HCT116 (cell line): ENCODE results near the gene FAM50B. TPM values are rescaled to one million over a fixed set of nuclear protein-coding genes. Genes with fewer than 3 reads are reported as not detected.

ENCODE experiments used
- ATAC-seq: fragments of 200-7000 bp; cut with Tn5 transposase; 2 replicates; pipeline ENCODE4 v1.9.1; 2020; ENCODE audit warnings: mild to moderate bottlenecking, moderate library complexity
- BruUV-seq: library from RNA; stranded (reverse); fragments of 400-500 nt; replicated peaks from 2 replicates; lab custom pipeline; 2021; lab: Mats Ljungman, UMichigan
- CTCF ChIA-PET: fragments of 300-600 bp; sonication (Branson Sonifier 250); formaldehyde crosslinking; loops from one replicate; lab custom pipeline; 2021; ENCODE audit warnings: antibody characterized with exemption; lab: Charles Lee
- POLR2A ChIA-PET: fragments of 300-600, 350-600 bp; sonication (Branson Sonifier 250); formaldehyde crosslinking; loops from one replicate; lab custom pipeline; 2021; ENCODE audit warnings: antibody characterized with exemption; lab: Charles Lee
- RAD21 ChIA-PET, 2 experiments: fragments of 300-600 bp; sonication (Branson Sonifier 250); formaldehyde crosslinking; loops; one replicate each; lab custom pipeline; 2023; ENCODE audit warnings: low total read pairs in 2 of 2; ENCODE audit not compliant: uncharacterized antibody in 2 of 2, unreplicated experiment in 2 of 2, low non-redundant PET in 1 of 2; lab: Charles Lee
- DNase-seq: peaks from one replicate; pipeline ENCODE4 v3.0.0-alpha.2; 2010; ENCODE audit warnings: low read depth, low spot score
- H2AFZ ChIP-seq: fragments of 200-600 bp; shearing (Covaris generic), sonication (generic); 2 replicates; pipeline ENCODE4 v1.6.1; 2017; ENCODE audit warnings: low read depth, mixed run types, mixed read lengths, antibody characterized with exemption, low read length; ENCODE audit not compliant: poor library complexity, severe bottlenecking
- H3K27ac ChIP-seq: 2 replicates; pipeline ENCODE4 v1.5.1; 2012; ENCODE audit warnings: low read depth, low read length
- H3K27me3 ChIP-seq: fragments of 200-600 bp; sonication (generic); 2 replicates; pipeline ENCODE4 v1.6.1; 2016; ENCODE audit warnings: mixed run types, low read length, mixed read lengths; ENCODE audit not compliant: insufficient read depth
- H3K36me3 ChIP-seq, 2 experiments: fragments of 200-500 bp in 1 of 2; fragments of 200-600 bp in 1 of 2; sonication (Bioruptor generic) in 1 of 2; sonication (generic) in 1 of 2; 2 replicates each; pipeline versions ENCODE4 v1.5.1 to v1.6.1; 2014 to 2016; ENCODE audit warnings: low read length in 2 of 2, inconsistent platforms in 1 of 2, mixed read lengths in 1 of 2, mixed run types in 1 of 2; ENCODE audit not compliant: insufficient read depth in 2 of 2, control insufficient read depth in 1 of 2
- H3K4me1 ChIP-seq, 2 experiments: fragments of 200-600 bp in 1 of 2; sonication (generic) in 1 of 2; 2 replicates each; pipeline versions ENCODE4 v1.5.1 to v1.6.1; 2012 to 2017; ENCODE audit warnings: low read length in 2 of 2, inconsistent platforms in 1 of 2, mild to moderate bottlenecking in 1 of 2, mixed read lengths in 1 of 2, mixed run types in 1 of 2, moderate library complexity in 1 of 2; ENCODE audit not compliant: insufficient read depth in 2 of 2, control insufficient read depth in 1 of 2
- H3K4me2 ChIP-seq: fragments of 200-600 bp; sonication (generic); 2 replicates; pipeline ENCODE4 v1.6.1; 2017; ENCODE audit warnings: mixed run types, low read length, mixed read lengths
- H3K4me3 ChIP-seq, 2 experiments: fragments of 200-600 bp in 1 of 2; sonication (generic) in 1 of 2; replicated peaks in 1 of 2; 2 replicates each; pipeline ENCODE4 v1.5.1; 2011 to 2016; ENCODE audit warnings: low read length in 2 of 2, control low read depth in 1 of 2, low read depth in 1 of 2, mild to moderate bottlenecking in 1 of 2, mixed read lengths in 1 of 2, mixed run types in 1 of 2
- H3K79me2 ChIP-seq: fragments of 200-600 bp; sonication (generic); 2 replicates; pipeline ENCODE4 v1.6.1; 2017; ENCODE audit warnings: mild to moderate bottlenecking, mixed run types, low read length, moderate library complexity, mixed read lengths; ENCODE audit not compliant: insufficient read depth
- H3K9ac ChIP-seq: fragments of 200-600 bp; sonication (generic); 2 replicates; pipeline ENCODE4 v1.6.1; 2016; ENCODE audit warnings: low read length, mixed read lengths
- H3K9me2 ChIP-seq: fragments of 200-600 bp; sonication (generic), shearing (Covaris generic); 2 replicates; pipeline ENCODE4 v1.6.1; 2017; ENCODE audit warnings: mixed run types, mild to moderate bottlenecking, moderate library complexity; ENCODE audit not compliant: insufficient read depth
- H3K9me3 ChIP-seq, 2 experiments: fragments of 200-500 bp in 1 of 2; fragments of 200-600 bp in 1 of 2; sonication (Bioruptor generic) in 1 of 2; sonication (generic) in 1 of 2; 2 replicates each; pipeline ENCODE4 v1.6.1; 2014 to 2017; ENCODE audit warnings: low read length in 2 of 2, mixed read lengths in 2 of 2, inconsistent platforms in 1 of 2, low read depth in 1 of 2, mild to moderate bottlenecking in 1 of 2, mixed run types in 1 of 2, moderate library complexity in 1 of 2; ENCODE audit not compliant: control insufficient read depth in 1 of 2, insufficient read depth in 1 of 2
- H4K20me1 ChIP-seq: fragments of 200-600 bp; sonication (generic), shearing (Covaris generic); 2 replicates; pipeline ENCODE4 v1.6.1; 2017; ENCODE audit warnings: mixed run types, mild to moderate bottlenecking, moderate library complexity; ENCODE audit not compliant: insufficient read depth
- CBX3 ChIP-seq: IDR thresholded peaks from 2 replicates; pipeline ENCODE4 v1.6.1; 2012; ENCODE audit warnings: low read depth
- CEBPB ChIP-seq: IDR thresholded peaks from 2 replicates; pipeline ENCODE4 v1.6.1; 2012; ENCODE audit warnings: low read depth
- ELF1 ChIP-seq: IDR thresholded peaks from 2 replicates; pipeline ENCODE4 v1.6.1; 2012; ENCODE audit warnings: low read depth, borderline replicate concordance
- EZH2 ChIP-seq: fragments of 200-600 bp; sonication (generic); IDR thresholded peaks from 2 replicates; pipeline ENCODE4 v1.6.1; 2017; ENCODE audit warnings: antibody characterized with exemption, mixed run types
- EZH2phosphoT487 ChIP-seq: fragments of 200-600 bp; IDR thresholded peaks from 2 replicates; pipeline ENCODE4 v1.6.1; 2018; ENCODE audit warnings: antibody characterized with exemption, borderline replicate concordance
- JUND ChIP-seq: IDR thresholded peaks from 2 replicates; pipeline ENCODE4 v1.6.1; 2012
- POLR2A ChIP-seq: IDR thresholded peaks from 2 replicates; pipeline ENCODE4 v1.7.0; 2011; ENCODE audit warnings: borderline replicate concordance; ENCODE audit not compliant: insufficient read depth, insufficient read length; ENCODE audit errors: extremely low read depth
- POLR2AphosphoS5 ChIP-seq: IDR thresholded peaks from 2 replicates; pipeline ENCODE4 v1.6.1; 2011; ENCODE audit warnings: mild to moderate bottlenecking, low read depth, low read length, moderate library complexity
- RAD21 ChIP-seq: IDR thresholded peaks from 2 replicates; pipeline ENCODE4 v1.6.1; 2012; ENCODE audit warnings: low read depth, mild to moderate bottlenecking
- SIN3A ChIP-seq: IDR thresholded peaks from 2 replicates; pipeline ENCODE4 v1.6.1; 2012; ENCODE audit warnings: low read depth
- SP1 ChIP-seq: IDR thresholded peaks from 2 replicates; pipeline ENCODE4 v1.6.1; 2012; ENCODE audit warnings: low read depth
- SRF ChIP-seq: IDR thresholded peaks from 2 replicates; pipeline ENCODE4 v1.6.1; 2012; ENCODE audit warnings: low read depth
- TCF7L2 ChIP-seq: IDR thresholded peaks from 2 replicates; pipeline ENCODE4 v1.7.0; 2011; ENCODE audit warnings: borderline replicate concordance, inconsistent platforms; ENCODE audit not compliant: insufficient read depth, insufficient read length; ENCODE audit errors: extremely low read depth
- YY1 ChIP-seq: IDR thresholded peaks from 2 replicates; pipeline ENCODE4 v1.6.1; 2011; ENCODE audit warnings: low read length, low read depth, moderate library complexity, mild to moderate bottlenecking; ENCODE audit not compliant: insufficient replicate concordance; ENCODE audit errors: extremely low read depth
- ZFX ChIP-seq: fragments of 450-650 bp; IDR thresholded peaks from 2 replicates; pipeline ENCODE4 v1.6.1; 2017
- ZNF274 ChIP-seq: fragments of 200-500 bp; sonication (Bioruptor generic); IDR thresholded peaks from 2 replicates; pipeline ENCODE4 v1.6.1; 2014; ENCODE audit warnings: mild to moderate bottlenecking, low read depth, low read length, inconsistent platforms
- intact Hi-C: fragments of 100-400 bp; cut with micrococcal nuclease; formaldehyde crosslinking; loops from 2 replicates; pipeline ENCODE4 v1.10.0; 2022
- total RNA-seq: library from RNA; stranded (reverse); gene quantifications from one replicate; pipeline ENCODE4 v1.2.1, GENCODE V29; 2021; ENCODE audit not compliant: unreplicated experiment
- TF ChIP-seq, protein P1 (sequence below): IDR thresholded peaks from 2 replicates; pipeline ENCODE4 v1.6.1; 2012
- TF ChIP-seq, protein P2 (sequence below): IDR thresholded peaks from 2 replicates; pipeline ENCODE4 v1.6.1; 2012

FAM50B gene
- total RNA-seq, 1 experiment from 2014 or later: 0.86 TPM

DNA sequence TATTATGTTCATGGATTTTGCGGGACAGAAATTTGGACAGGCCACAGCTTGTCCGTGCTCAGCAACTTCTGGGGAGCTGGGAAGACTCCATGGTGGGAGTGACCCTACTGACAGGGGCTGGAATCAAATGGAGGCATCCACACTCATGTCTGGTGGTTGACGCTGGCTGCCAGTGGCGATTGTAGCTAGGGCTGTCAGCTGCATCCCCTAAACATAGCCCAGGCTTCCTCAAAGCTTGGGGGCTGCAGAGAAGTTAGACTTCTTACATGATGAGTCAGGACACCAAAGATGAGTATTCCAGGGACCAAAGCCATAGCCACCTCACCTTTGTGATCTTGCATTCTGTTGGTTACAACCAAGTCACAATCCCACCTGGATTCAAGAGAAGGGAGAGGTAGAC, 18.4 kb upstream of the FAM50B start:
- intact Hi-C loops: no loop called here
- Histone ChIP-seq H3K4me3 (no peak overlapping the region), H2AFZ (no peak overlapping the region), H3K4me1 (peaks cover 6 to 11% of the 10 kb centered on the region in 2 experiments; a peak in 3 of 4 replicates), H4K20me1 (no peaks in the 10 kb centered on the region), H3K27me3 (no peaks in the 10 kb centered on the region), H3K36me3 (no peaks in the 10 kb centered on the region), H3K9me3 (no peaks in the 10 kb centered on the region), H3K27ac (no peak overlapping the region), H3K9ac (no peak overlapping the region), H3K4me2 (no peak overlapping the region), H3K79me2 (no peaks in the 10 kb centered on the region), H3K9me2 (no peaks in the 10 kb centered on the region; the same call in 1 of the 2 replicates)
- CTCF ChIA-PET: no interaction called here
- TF ChIP-seq ZNF274 (no peak), POLR2AphosphoS5 (no peak), YY1 (no peak), EZH2 (no peak), SP1 (no peak), ZFX (no peak), ELF1 (no peak), POLR2A (no peak), SIN3A (no peak), SRF (no peak), JUND (no peak), CBX3 (no peak), RAD21 (no peak), TCF7L2 (no peak), EZH2phosphoT487 (no peak), CEBPB (no peak)
- TF ChIP-seq, protein P1, sequence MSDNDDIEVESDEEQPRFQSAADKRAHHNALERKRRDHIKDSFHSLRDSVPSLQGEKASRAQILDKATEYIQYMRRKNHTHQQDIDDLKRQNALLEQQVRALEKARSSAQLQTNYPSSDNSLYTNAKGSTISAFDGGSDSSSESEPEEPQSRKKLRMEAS: no peak
- TF ChIP-seq, protein P2, sequence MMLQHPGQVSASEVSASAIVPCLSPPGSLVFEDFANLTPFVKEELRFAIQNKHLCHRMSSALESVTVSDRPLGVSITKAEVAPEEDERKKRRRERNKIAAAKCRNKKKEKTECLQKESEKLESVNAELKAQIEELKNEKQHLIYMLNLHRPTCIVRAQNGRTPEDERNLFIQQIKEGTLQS: no peak
- POLR2A ChIA-PET: no interaction called here
- no peak for DNase-seq
- no peak for ATAC-seq
- no TSS peak for BruUV-seq
- RAD21 ChIA-PET: no interaction called here
